Pancreas (tissue), 10 donors: ENCODE measurements around the gene TOPAZ1. TPM values are rescaled to one million over a fixed set of nuclear protein-coding genes. Genes with fewer than 3 reads are reported as not detected.

ENCODE experiments used
- ATAC-seq, 4 donors: fragments of 200-7000 bp; cut with Tn5 transposase; one replicate each; pipeline versions ENCODE4 v1.8.0 to v1.9.1; 2020; ENCODE audit warnings: mild to moderate bottlenecking in 4 of 4, moderate library complexity in 4 of 4
- DNase-seq, 6 donors: peaks; one replicate each; pipeline ENCODE4 v3.0.0-alpha.2; 2020
- FAIRE-seq: peaks from 2 replicates; lab custom pipeline; 2012; peaks lifted over from hg19 to GRCh38; lab: Jason Lieb, UNC
- H3K27ac ChIP-seq, 4 donors: fragments of 200-600 bp; sonication (generic); 1 replicate in 3 of 4; 2 replicates in 1 of 4; pipeline versions ENCODE4 v1.5.0 to v1.8.0; 2020
- H3K27me3 ChIP-seq, 4 donors: fragments of 200-600 bp; one replicate each; pipeline ENCODE4 v1.8.0; 2021
- H3K36me3 ChIP-seq, 3 donors: fragments of 200-600 bp; sonication (generic) in 1 of 3; one replicate each; pipeline versions ENCODE4 v1.5.0 to v1.8.0; 2020 to 2021
- H3K4me1 ChIP-seq, 3 donors: fragments of 200-600 bp; one replicate each; pipeline ENCODE4 v1.8.0; 2021
- H3K4me3 ChIP-seq, 4 donors: fragments of 200-600 bp; sonication (generic) in 2 of 4; one replicate each; pipeline versions ENCODE4 v1.5.0 to v1.8.0; 2020 to 2021
- H3K9me3 ChIP-seq, 4 donors: fragments of 200-600 bp; one replicate each; pipeline ENCODE4 v1.8.0; 2021
- WGBS, 2 donors: extraction: QIAGEN DNeasy Blood & Tissue Kit; methylation state at CpG; one replicate each; pipeline ENCODE4 v1.1.7; 2013; 5-methylcytosine and 5-hydroxymethylcytosine counted together
- intact Hi-C, 3 donors: fragments of 100-400 bp; cut with DNase I; formaldehyde crosslinking; loops; one replicate each; pipeline versions ENCODE4 v1.11.1 to v1.14.2; 2022
- polyA plus RNA-seq, 2 donors: library from polyadenylated mRNA; stranded (reverse); fragments of 200-250 nt; gene quantifications; one replicate each; pipeline ENCODE4 v1.2.3, GENCODE V29; 2013
- total RNA-seq, 6 donors: library from RNA; stranded (reverse); fragmentation: NEBNext Ultra II Directional in 4 of 6; extraction: Animal tissue kit (Norgen Biotek cat#: 25700) in 4 of 6; gene quantifications; one replicate each; pipeline versions ENCODE4 v1.2.1 to v1.2.4, GENCODE V29; 2021 to 2023
- TF ChIP-seq, protein P1 (sequence below), 4 donors: fragments of 200-600 bp; sonication (generic) in 3 of 4; IDR thresholded peaks; one replicate each; pipeline versions ENCODE4 v1.5.0 to v1.8.0; 2021; ENCODE audit warnings: antibody characterized with exemption in 4 of 4
- donor health status: healthy with polysubstance abuse.
- donor health status: DM: no; HTN: no; CAD: no; lungs with moderate emphysema.
- donor health status: DM: no; HTN: no; CAD: no.
- donor health status: control.
- donor health status: control.
- donor health status: Bipolar disorder and iron deficiency.
- donor health status: DM: yes; HTN: yes; CAD: no.
- donor health status: DM: no; HTN: no; CAD: no.
- donor health status: DM: no; HTN: no; CAD: no.
- donor health status: DM: yes; HTN: yes; CAD: no.

The TOPAZ1 gene
- total and polyA plus RNA-seq, 8 donors: not detected

DNA sequence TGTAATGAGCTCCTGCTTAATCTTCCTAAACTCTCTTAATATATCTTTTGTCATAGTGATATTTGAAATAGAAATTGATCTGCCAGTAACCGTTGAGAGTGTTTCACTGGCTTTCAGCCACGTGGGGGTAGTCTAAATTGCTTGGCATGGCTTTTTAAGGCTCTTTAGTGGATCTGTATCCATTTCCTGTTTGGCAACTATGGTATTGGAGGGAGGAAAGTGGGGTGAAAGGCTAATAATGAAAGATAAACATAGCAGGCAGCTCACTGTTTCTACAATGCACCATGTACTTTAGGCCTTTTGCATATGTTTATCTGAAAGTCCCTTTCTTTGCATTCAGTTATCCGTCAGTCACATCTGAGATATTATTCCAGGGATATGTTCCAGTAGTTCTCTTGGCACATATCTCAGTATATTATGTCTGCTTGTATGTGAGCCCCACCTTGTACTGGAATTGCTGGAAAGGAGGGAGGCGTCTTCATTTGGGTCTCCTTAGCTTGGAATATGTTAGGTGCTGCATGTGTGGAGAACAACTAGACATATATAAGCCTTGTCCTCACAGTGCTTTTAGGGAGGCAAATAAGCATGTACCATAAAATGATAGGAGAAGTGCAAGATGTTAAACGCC, 10.8 kb downstream of the TOPAZ1 start:
- Histone ChIP-seq H3K4me3 (no peak overlapping the region), H3K9me3 (no peaks in the 10 kb centered on the region), H3K27ac (no peak overlapping the region), H3K4me1 (no peaks in the 10 kb centered on the region), H3K27me3 (no peaks in the 10 kb centered on the region), H3K36me3 (no peaks in the 10 kb centered on the region)
- ATAC-seq: peak in 2 of 4 donors; percentile 41 to 45
- no peak for FAIRE-seq
- WGBS, 2 donors: 47 to 48% methylated on average over 5 of the region's 5 CpGs
- DNase-seq: no peak
- intact Hi-C loops: no loop called here
- TF ChIP-seq, protein P1, sequence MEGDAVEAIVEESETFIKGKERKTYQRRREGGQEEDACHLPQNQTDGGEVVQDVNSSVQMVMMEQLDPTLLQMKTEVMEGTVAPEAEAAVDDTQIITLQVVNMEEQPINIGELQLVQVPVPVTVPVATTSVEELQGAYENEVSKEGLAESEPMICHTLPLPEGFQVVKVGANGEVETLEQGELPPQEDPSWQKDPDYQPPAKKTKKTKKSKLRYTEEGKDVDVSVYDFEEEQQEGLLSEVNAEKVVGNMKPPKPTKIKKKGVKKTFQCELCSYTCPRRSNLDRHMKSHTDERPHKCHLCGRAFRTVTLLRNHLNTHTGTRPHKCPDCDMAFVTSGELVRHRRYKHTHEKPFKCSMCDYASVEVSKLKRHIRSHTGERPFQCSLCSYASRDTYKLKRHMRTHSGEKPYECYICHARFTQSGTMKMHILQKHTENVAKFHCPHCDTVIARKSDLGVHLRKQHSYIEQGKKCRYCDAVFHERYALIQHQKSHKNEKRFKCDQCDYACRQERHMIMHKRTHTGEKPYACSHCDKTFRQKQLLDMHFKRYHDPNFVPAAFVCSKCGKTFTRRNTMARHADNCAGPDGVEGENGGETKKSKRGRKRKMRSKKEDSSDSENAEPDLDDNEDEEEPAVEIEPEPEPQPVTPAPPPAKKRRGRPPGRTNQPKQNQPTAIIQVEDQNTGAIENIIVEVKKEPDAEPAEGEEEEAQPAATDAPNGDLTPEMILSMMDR (IDR thresholded peaks at IDR 0.05): no peak

DNA sequence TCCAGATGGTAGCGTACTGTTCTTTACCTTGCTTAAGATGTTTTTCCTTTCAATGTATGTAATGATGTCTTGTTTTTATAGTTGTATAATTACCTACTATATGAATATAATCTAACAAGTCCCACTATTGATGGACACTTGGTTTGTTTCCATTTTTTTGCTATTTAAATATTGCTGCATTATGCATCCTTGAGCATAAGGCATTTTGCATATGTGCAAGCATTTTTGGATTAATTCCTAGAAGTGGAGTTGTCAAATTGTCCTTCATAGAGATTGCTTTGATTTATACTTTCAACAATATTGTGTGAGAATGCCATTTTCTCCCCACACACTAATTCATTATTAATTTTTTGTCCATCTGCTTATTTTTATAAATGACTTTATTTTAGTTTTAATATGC, 17.7 kb downstream of the TOPAZ1 start:
- no peak overlapping the region for H3K27ac ChIP-seq
- H3K27me3 ChIP-seq: no peaks in the 10 kb centered on the region
- FAIRE-seq: no peak
- WGBS, 2 donors: 86 to 90% methylated on average over 1 of the region's 1 CpG
- H3K9me3 ChIP-seq: peaks cover 0 to 3% (median 0%) of the 10 kb centered on the region in 4 donors
- no peaks in the 10 kb centered on the region for H3K36me3 ChIP-seq
- no peaks in the 10 kb centered on the region for H3K4me1 ChIP-seq
- intact Hi-C loops: no loop called here
- no peak for ATAC-seq
- DNase-seq: no peak
- H3K4me3 ChIP-seq: no peak overlapping the region
- TF ChIP-seq, protein P1 (IDR thresholded peaks at IDR 0.05): no peak

DNA sequence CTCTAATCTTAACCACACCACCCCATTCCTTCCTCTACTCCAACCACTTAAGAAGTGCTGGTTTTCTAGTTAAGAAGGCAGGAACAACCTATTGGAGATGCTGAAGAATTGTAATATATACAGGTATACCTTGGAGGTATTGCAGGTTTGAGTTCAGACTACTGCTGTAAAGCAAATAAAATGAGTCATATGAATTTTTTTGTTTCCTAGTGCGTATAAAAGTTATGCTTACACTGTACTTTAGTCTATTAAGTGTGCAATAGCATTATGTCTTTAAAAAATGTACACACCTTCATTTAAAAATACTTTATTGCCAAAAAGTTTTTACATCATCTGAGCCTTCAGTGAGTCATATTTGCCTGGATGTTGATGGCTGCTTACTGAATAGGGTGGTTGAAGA, 22.5 kb downstream of the TOPAZ1 start:
- no peak for DNase-seq
- H3K36me3 ChIP-seq: no peaks in the 10 kb centered on the region

DNA sequence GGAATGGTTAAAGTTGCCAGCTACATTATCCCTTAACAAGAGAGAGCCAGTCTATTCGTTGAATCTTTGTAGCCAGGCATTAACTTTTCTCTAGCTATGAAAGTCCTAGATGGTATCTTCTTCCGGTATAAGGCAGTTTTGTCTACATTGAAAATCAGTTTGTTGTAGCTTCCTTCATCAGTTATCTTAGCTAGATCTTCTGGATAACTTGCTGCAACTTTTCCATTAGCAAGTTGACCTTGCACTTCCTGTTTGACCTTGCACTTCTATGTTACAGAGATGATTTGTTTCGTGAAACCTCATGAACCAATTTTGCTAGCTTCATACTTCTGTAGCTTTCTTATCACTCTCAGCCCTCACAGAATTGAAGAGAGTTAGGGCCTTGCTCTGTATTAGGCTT, 24.1 kb downstream of the TOPAZ1 start:
- TF ChIP-seq, protein P1 (IDR thresholded peaks at IDR 0.05): no peak
- no peaks in the 10 kb centered on the region for H3K4me1 ChIP-seq
- H3K27ac ChIP-seq: no peak overlapping the region
- H3K27me3 ChIP-seq: no peaks in the 10 kb centered on the region
- ATAC-seq (no peak), FAIRE-seq (no peak), DNase-seq (no peak)
- 70 to 71% methylated on average over 3 of the region's 3 CpGs for WGBS, 2 donors
- H3K4me3 ChIP-seq: no peak overlapping the region
- peaks cover 0 to 3% (median 0%) of the 10 kb centered on the region in 4 donors for H3K9me3 ChIP-seq
- intact Hi-C loops: no loop called here
- H3K36me3 ChIP-seq: no peaks in the 10 kb centered on the region

More for the DNA sequence above, 22.5 kb downstream of the TOPAZ1 start:
- WGBS, 2 donors: 61 to 82% methylated on average over 1 of the region's 1 CpG
- Histone ChIP-seq H3K4me3 (no peak overlapping the region), H3K27me3 (no peaks in the 10 kb centered on the region), H3K27ac (no peak overlapping the region), H3K4me1 (no peaks in the 10 kb centered on the region), H3K9me3 (peaks cover 0 to 3% (median 0%) of the 10 kb centered on the region in 4 donors)
- FAIRE-seq (no peak), ATAC-seq (no peak)
- TF ChIP-seq, protein P1 (IDR thresholded peaks at IDR 0.05): no peak
- intact Hi-C loops: no loop called here

DNA sequence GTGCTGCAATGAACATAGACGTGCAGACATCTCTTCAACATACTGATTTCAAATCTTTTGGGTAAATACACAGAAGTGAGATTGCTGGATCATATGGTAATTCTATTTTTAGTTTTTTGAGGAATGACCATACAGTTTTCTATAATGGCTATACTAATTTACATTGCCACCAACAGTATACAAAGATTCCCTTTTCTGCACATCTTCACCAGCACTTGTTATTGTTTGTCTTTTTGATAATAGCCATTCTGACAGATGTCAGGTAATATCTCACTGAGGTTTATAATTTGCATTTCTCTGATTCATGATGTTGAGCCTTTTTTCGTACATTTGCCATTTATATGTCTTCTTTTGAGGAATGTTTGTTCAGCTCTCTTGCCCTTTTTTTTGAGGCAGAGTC, 30.5 kb downstream of the TOPAZ1 start:
- no peaks in the 10 kb centered on the region for H3K27me3 ChIP-seq
- intact Hi-C loops: no loop called here
- H3K4me3 ChIP-seq: no peak overlapping the region
- no peak overlapping the region for H3K27ac ChIP-seq
- DNase-seq: no peak
- no peak for FAIRE-seq
- WGBS, 2 donors: 50 to 58% methylated on average over 2 of the region's 2 CpGs
- no peaks in the 10 kb centered on the region for H3K36me3 ChIP-seq
- no peaks in the 10 kb centered on the region for H3K4me1 ChIP-seq
- ATAC-seq: no peak
- no peaks in the 10 kb centered on the region for H3K9me3 ChIP-seq
- TF ChIP-seq, protein P1 (IDR thresholded peaks at IDR 0.05): no peak
